GM23338 (cell line): ENCODE measurements around the gene TRPM3. TPM values are rescaled to one million over a fixed set of nuclear protein-coding genes. Genes with fewer than 3 reads are reported as not detected.

Source experiments
- ATAC-seq: fragments of 200-7000 bp; cut with Tn5 transposase; 3 replicates; pipeline ENCODE4 v1.9.1; 2020
- DNase-seq: peaks from one replicate; pipeline ENCODE4 v3.0.0-alpha.2; 2015; ENCODE audit warnings: low spot score
- H2AFZ ChIP-seq: fragments of 200-600 bp; sonication (generic); 2 replicates; pipeline ENCODE4 v1.8.0; 2016; ENCODE audit warnings: antibody characterized with exemption, mild to moderate bottlenecking, moderate library complexity
- H3F3A ChIP-seq: fragments of 200-600 bp; sonication (generic); replicated peaks from 2 replicates; pipeline ENCODE4 v1.8.0; 2017; ENCODE audit warnings: antibody characterized with exemption, mixed run types, low read depth
- H3K27ac ChIP-seq: fragments of 200-600 bp; sonication (generic); 2 replicates; pipeline ENCODE4 v1.6.1; 2016; ENCODE audit warnings: low read depth
- H3K27me3 ChIP-seq: fragments of 200-600 bp; sonication (generic); 2 replicates; pipeline ENCODE4 v1.8.0; 2016; ENCODE audit warnings: mild to moderate bottlenecking, mixed run types, moderate library complexity; ENCODE audit not compliant: insufficient read depth
- H3K36me3 ChIP-seq: fragments of 200-600 bp; sonication (generic); 2 replicates; pipeline ENCODE4 v1.8.0; 2016; ENCODE audit warnings: mild to moderate bottlenecking; ENCODE audit not compliant: insufficient read depth
- H3K4me1 ChIP-seq: fragments of 200-600 bp; sonication (generic); 2 replicates; pipeline ENCODE4 v1.8.0; 2016; ENCODE audit warnings: mild to moderate bottlenecking, moderate library complexity; ENCODE audit not compliant: insufficient read depth
- H3K4me2 ChIP-seq: fragments of 200-600 bp; sonication (generic); 2 replicates; pipeline ENCODE4 v1.7.1; 2017; ENCODE audit warnings: mixed run types
- H3K4me3 ChIP-seq: fragments of 200-600 bp; sonication (generic); 2 replicates; pipeline ENCODE4 v1.6.1; 2016; ENCODE audit warnings: mixed run types
- H3K79me2 ChIP-seq: fragments of 200-600 bp; sonication (generic); replicated peaks from 2 replicates; pipeline ENCODE4 v1.8.0; 2017; ENCODE audit warnings: mild to moderate bottlenecking; ENCODE audit not compliant: insufficient read depth
- H3K9me2 ChIP-seq: fragments of 200-600 bp; sonication (generic); 2 replicates; pipeline ENCODE4 v1.8.0; 2017; ENCODE audit not compliant: insufficient read depth
- H4K20me1 ChIP-seq: fragments of 200-600 bp; sonication (generic); replicated peaks from 2 replicates; pipeline ENCODE4 v1.8.0; 2017; ENCODE audit warnings: mild to moderate bottlenecking; ENCODE audit not compliant: insufficient read depth
- H3K27ac Mint-ChIP-seq: 2 replicates; pipeline ENCODE4 v1.8.0; 2020; ENCODE audit warnings: inconsistent platforms, mild to moderate bottlenecking, moderate library complexity, mixed read lengths
- H3K27me3 Mint-ChIP-seq: 3 replicates; pipeline ENCODE4 v1.8.0; 2022; ENCODE audit warnings: low read depth, mild to moderate bottlenecking, moderate library complexity, mixed read lengths, inconsistent platforms; ENCODE audit not compliant: insufficient read depth, poor library complexity
- H3K36me3 Mint-ChIP-seq: 3 replicates; pipeline ENCODE4 v1.8.0; 2021; ENCODE audit warnings: low read depth, mild to moderate bottlenecking, inconsistent platforms, moderate library complexity, mixed read lengths
- H3K4me1 Mint-ChIP-seq: 3 replicates; pipeline ENCODE4 v1.8.0; 2020; ENCODE audit warnings: mild to moderate bottlenecking, inconsistent platforms, mixed read lengths
- H3K4me3 Mint-ChIP-seq: 3 replicates; pipeline ENCODE4 v1.8.0; 2021; ENCODE audit warnings: moderate library complexity, mild to moderate bottlenecking, inconsistent platforms, mixed read lengths
- H3K9me3 Mint-ChIP-seq: 3 replicates; pipeline ENCODE4 v1.8.0; 2020; ENCODE audit warnings: moderate library complexity, mild to moderate bottlenecking, inconsistent platforms, mixed read lengths
- CREB1 ChIP-seq: fragments of 250-450 bp; sonication (Bioruptor Pico); IDR thresholded peaks from 2 replicates; pipeline ENCODE4 v1.5.0; 2020; ENCODE audit warnings: low read depth, mild to moderate bottlenecking, moderate library complexity
- EZH2 ChIP-seq: fragments of 200-600 bp; sonication (generic); IDR thresholded peaks from one replicate; pipeline ENCODE4 v1.8.0; 2017; ENCODE audit warnings: antibody characterized with exemption, mild to moderate bottlenecking, low read depth; ENCODE audit not compliant: unreplicated experiment
- EZH2phosphoT487 ChIP-seq: fragments of 200-600 bp; sonication (generic); IDR thresholded peaks from one replicate; pipeline ENCODE4 v1.8.1; 2018; ENCODE audit warnings: antibody characterized with exemption; ENCODE audit not compliant: unreplicated experiment
- JUNB ChIP-seq: IDR thresholded peaks from one replicate; pipeline ENCODE4 v1.6.1; 2016; ENCODE audit warnings: antibody characterized with exemption; ENCODE audit not compliant: unreplicated experiment
- NANOG ChIP-seq: IDR thresholded peaks from 2 replicates; pipeline ENCODE4 v1.6.1; 2016; ENCODE audit warnings: antibody characterized with exemption, borderline replicate concordance
- POLR2AphosphoS5 ChIP-seq: IDR thresholded peaks from 2 replicates; pipeline ENCODE4 v1.6.1; 2016; ENCODE audit warnings: antibody characterized with exemption, low read depth
- STAT1 ChIP-seq: IDR thresholded peaks from one replicate; pipeline ENCODE4 v1.6.1; 2016; ENCODE audit warnings: antibody characterized with exemption; ENCODE audit not compliant: unreplicated experiment
- ZNF114 ChIP-seq: fragments of 250-450 bp; sonication (Bioruptor Pico); IDR thresholded peaks from 2 replicates; pipeline ENCODE4 v1.5.0; 2020; ENCODE audit warnings: mild to moderate bottlenecking, moderate library complexity
- ZNF331 ChIP-seq: fragments of 250-450 bp; sonication (Bioruptor Pico); IDR thresholded peaks from 2 replicates; pipeline ENCODE4 v1.5.0; 2020; ENCODE audit warnings: low read depth, mild to moderate bottlenecking, moderate library complexity
- polyA plus RNA-seq: library from polyadenylated mRNA; unstranded; fragments of >200 nt; fragmentation: Nextera tagmentation; extraction: Ambion mirVana; gene quantifications from 2 replicates; pipeline ENCODE4 v1.2.1, GENCODE V29; 2016
- total RNA-seq: library from RNA; depleted of rRNA; stranded (reverse); fragments of >200 nt; shearing (Covaris generic); gene quantifications from 2 replicates; pipeline ENCODE4 v1.2.3, GENCODE V29; 2014
- TF ChIP-seq, protein P1 (sequence below): IDR thresholded peaks from 2 replicates; pipeline ENCODE4 v1.6.1; 2016; ENCODE audit warnings: antibody characterized with exemption
- TF ChIP-seq, protein P2 (sequence below), 2 experiments: fragments of 200-600 bp in 1 of 2; sonication (generic) in 1 of 2; conservative IDR thresholded peaks; 2 replicates each; pipeline versions ENCODE4 v1.5.1 to v1.6.1; 2016 to 2017; ENCODE audit warnings: antibody characterized with exemption in 2 of 2, low read depth in 2 of 2, mild to moderate bottlenecking in 2 of 2, moderate library complexity in 1 of 2
- TF ChIP-seq, protein P3 (sequence below): fragments of 250-450 bp; sonication (Bioruptor Pico); IDR thresholded peaks from 2 replicates; pipeline ENCODE4 v1.5.0; 2020; ENCODE audit warnings: mild to moderate bottlenecking, moderate library complexity

TRPM3 gene
- total and polyA plus RNA-seq, 2 experiments from 2014 or later: 2.8 to 8.2 TPM

DNA sequence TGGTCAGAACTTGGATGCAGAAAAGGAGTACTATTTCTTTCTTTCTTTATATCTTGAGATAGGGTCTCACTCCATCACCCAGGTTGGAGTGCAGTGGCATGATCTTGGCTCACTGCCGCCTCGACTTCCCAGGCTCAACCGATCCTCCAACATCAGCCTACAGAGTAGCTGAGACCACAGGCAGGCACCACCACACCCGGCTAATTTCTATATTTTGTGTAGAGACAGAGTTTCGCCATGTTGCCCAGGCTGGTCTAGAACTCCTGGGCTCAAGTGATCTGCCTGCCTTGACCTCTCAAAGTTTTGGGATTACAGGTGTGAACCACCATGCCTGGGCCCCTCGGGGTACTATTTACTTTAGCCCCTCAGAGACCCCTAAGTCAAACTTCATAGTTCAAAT is 323.4 kb downstream of the TRPM3 start (continued):
- TF ChIP-seq POLR2AphosphoS5 (no peak), EZH2 (no peak), ZNF331 (CRISPR knock-in tag) (no peak), ZNF114 (no peak), CREB1 (CRISPR knock-in tag) (no peak)
- TF ChIP-seq, protein P1, sequence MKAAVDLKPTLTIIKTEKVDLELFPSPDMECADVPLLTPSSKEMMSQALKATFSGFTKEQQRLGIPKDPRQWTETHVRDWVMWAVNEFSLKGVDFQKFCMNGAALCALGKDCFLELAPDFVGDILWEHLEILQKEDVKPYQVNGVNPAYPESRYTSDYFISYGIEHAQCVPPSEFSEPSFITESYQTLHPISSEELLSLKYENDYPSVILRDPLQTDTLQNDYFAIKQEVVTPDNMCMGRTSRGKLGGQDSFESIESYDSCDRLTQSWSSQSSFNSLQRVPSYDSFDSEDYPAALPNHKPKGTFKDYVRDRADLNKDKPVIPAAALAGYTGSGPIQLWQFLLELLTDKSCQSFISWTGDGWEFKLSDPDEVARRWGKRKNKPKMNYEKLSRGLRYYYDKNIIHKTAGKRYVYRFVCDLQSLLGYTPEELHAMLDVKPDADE: no peak
- TF ChIP-seq, protein P2, sequence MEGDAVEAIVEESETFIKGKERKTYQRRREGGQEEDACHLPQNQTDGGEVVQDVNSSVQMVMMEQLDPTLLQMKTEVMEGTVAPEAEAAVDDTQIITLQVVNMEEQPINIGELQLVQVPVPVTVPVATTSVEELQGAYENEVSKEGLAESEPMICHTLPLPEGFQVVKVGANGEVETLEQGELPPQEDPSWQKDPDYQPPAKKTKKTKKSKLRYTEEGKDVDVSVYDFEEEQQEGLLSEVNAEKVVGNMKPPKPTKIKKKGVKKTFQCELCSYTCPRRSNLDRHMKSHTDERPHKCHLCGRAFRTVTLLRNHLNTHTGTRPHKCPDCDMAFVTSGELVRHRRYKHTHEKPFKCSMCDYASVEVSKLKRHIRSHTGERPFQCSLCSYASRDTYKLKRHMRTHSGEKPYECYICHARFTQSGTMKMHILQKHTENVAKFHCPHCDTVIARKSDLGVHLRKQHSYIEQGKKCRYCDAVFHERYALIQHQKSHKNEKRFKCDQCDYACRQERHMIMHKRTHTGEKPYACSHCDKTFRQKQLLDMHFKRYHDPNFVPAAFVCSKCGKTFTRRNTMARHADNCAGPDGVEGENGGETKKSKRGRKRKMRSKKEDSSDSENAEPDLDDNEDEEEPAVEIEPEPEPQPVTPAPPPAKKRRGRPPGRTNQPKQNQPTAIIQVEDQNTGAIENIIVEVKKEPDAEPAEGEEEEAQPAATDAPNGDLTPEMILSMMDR (conservative IDR thresholded peaks at IDR 0.05; ENCODE audit: low read depth in 2 of 2): no peak

DNA sequence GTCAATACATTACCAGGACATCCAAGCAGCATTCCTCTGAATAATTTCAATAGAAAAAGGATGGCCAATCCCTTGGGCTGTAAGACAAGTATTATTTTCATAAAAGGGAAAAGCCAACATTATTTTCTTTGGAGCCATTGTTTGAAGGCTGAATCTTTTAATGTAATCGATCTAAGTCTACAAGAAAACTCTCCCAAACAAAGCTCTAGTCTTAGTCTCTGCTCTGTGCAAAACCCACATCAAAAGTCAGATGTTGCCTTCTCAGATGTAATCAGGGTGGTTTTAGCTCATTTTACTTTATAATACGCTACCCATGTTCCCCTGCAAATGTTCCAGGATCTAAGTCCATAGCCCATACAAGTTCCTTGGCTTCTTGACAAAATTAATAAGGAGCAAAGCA is 325.6 kb downstream of the TRPM3 start:
- Histone ChIP-seq H3K4me1 (peaks cover under 1% of the 10 kb centered on the region; the same call in 1 of the 2 replicates), H4K20me1 (no peaks in the 10 kb centered on the region), H3K27ac (no peak overlapping the region), H3K36me3 (no peaks in the 10 kb centered on the region), H3K27me3 (no peaks in the 10 kb centered on the region), H3F3A (no peaks in the 10 kb centered on the region), H3K79me2 (no peaks in the 10 kb centered on the region), H3K9me2 (no peaks in the 10 kb centered on the region), H3K4me3 (no peak overlapping the region), H2AFZ (no peak overlapping the region), H3K4me2 (no peak overlapping the region)
- ATAC-seq: no peak
- peaks cover 6% of the 10 kb centered on the region; the same call in 2 of the 3 replicates for H3K4me1 Mint-ChIP-seq
- H3K27ac Mint-ChIP-seq: no peak overlapping the region
- DNase-seq: no peak
- H3K36me3 Mint-ChIP-seq: no peaks in the 10 kb centered on the region; the same call in 2 of the 3 replicates
- H3K27me3 Mint-ChIP-seq: no peaks in the 10 kb centered on the region
- no peak overlapping the region for H3K4me3 Mint-ChIP-seq
- H3K9me3 Mint-ChIP-seq: no peaks in the 10 kb centered on the region
- TF ChIP-seq NANOG: no peak
- TF ChIP-seq EZH2phosphoT487: no peak
- TF ChIP-seq CREB1 (CRISPR knock-in tag): no peak
- TF ChIP-seq EZH2: no peak
- TF ChIP-seq, protein P3, sequence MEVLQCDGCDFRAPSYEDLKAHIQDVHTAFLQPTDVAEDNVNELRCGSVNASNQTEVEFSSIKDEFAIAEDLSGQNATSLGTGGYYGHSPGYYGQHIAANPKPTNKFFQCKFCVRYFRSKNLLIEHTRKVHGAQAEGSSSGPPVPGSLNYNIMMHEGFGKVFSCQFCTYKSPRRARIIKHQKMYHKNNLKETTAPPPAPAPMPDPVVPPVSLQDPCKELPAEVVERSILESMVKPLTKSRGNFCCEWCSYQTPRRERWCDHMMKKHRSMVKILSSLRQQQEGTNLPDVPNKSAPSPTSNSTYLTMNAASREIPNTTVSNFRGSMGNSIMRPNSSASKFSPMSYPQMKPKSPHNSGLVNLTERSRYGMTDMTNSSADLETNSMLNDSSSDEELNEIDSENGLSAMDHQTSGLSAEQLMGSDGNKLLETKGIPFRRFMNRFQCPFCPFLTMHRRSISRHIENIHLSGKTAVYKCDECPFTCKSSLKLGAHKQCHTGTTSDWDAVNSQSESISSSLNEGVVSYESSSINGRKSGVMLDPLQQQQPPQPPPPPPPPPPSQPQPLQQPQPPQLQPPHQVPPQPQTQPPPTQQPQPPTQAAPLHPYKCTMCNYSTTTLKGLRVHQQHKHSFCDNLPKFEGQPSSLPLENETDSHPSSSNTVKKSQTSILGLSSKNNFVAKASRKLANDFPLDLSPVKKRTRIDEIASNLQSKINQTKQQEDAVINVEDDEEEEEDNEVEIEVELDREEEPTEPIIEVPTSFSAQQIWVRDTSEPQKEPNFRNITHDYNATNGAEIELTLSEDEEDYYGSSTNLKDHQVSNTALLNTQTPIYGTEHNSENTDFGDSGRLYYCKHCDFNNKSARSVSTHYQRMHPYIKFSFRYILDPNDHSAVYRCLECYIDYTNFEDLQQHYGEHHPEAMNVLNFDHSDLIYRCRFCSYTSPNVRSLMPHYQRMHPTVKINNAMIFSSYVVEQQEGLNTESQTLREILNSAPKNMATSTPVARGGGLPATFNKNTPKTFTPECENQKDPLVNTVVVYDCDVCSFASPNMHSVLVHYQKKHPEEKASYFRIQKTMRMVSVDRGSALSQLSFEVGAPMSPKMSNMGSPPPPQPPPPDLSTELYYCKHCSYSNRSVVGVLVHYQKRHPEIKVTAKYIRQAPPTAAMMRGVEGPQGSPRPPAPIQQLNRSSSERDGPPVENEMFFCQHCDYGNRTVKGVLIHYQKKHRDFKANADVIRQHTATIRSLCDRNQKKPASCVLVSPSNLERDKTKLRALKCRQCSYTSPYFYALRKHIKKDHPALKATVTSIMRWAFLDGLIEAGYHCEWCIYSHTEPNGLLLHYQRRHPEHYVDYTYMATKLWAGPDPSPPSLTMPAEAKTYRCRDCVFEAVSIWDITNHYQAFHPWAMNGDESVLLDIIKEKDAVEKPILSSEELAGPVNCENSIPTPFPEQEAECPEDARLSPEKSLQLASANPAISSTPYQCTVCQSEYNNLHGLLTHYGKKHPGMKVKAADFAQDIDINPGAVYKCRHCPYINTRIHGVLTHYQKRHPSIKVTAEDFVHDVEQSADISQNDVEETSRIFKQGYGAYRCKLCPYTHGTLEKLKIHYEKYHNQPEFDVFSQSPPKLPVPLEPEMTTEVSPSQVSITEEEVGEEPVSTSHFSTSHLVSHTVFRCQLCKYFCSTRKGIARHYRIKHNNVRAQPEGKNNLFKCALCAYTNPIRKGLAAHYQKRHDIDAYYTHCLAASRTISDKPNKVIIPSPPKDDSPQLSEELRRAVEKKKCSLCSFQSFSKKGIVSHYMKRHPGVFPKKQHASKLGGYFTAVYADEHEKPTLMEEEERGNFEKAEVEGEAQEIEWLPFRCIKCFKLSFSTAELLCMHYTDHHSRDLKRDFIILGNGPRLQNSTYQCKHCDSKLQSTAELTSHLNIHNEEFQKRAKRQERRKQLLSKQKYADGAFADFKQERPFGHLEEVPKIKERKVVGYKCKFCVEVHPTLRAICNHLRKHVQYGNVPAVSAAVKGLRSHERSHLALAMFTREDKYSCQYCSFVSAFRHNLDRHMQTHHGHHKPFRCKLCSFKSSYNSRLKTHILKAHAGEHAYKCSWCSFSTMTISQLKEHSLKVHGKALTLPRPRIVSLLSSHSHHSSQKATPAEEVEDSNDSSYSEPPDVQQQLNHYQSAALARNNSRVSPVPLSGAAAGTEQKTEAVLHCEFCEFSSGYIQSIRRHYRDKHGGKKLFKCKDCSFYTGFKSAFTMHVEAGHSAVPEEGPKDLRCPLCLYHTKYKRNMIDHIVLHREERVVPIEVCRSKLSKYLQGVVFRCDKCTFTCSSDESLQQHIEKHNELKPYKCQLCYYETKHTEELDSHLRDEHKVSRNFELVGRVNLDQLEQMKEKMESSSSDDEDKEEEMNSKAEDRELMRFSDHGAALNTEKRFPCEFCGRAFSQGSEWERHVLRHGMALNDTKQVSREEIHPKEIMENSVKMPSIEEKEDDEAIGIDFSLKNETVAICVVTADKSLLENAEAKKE: no peak
- no peak for TF ChIP-seq STAT1
- TF ChIP-seq JUNB: no peak
- TF ChIP-seq, protein P2 (conservative IDR thresholded peaks at IDR 0.05; ENCODE audit: low read depth in 2 of 2): no peak
- TF ChIP-seq ZNF114: no peak
